Neuron (in vitro differentiated cells): ENCODE measurements around the gene CX3CL1.
"Not testable (repeated sequence)": the region's sequence is repeated elsewhere in the genome, so short reads cannot be mapped to it uniquely, and the experiment has no call there.

Source experiments
- H2AFZ ChIP-seq: one replicate; pipeline ENCODE4 v1.6.1; 2013; ENCODE audit warnings: low read depth, mild to moderate bottlenecking, inconsistent platforms, low read length, moderate library complexity
- H3K27me3 ChIP-seq: one replicate; pipeline ENCODE4 v1.6.1; 2013; ENCODE audit warnings: low read length; ENCODE audit not compliant: insufficient read depth
- H3K36me3 ChIP-seq: one replicate; pipeline ENCODE4 v1.6.1; 2013; ENCODE audit warnings: low read length; ENCODE audit not compliant: insufficient read depth
- H3K4me1 ChIP-seq: one replicate; pipeline ENCODE4 v1.6.1; 2013; ENCODE audit warnings: low read length; ENCODE audit not compliant: insufficient read depth
- H3K4me3 ChIP-seq: 2 replicates; pipeline ENCODE4 v1.5.1; 2013; ENCODE audit warnings: mild to moderate bottlenecking, low read length, moderate library complexity
- H3K9me3 ChIP-seq: one replicate; pipeline ENCODE4 v1.6.1; 2013; ENCODE audit warnings: low read length

Gene CX3CL1

GRCh38 chr16:57390636-57391295 is 18.5 kb downstream of the CX3CL1 start:
- Histone ChIP-seq H3K4me3 (no peak overlapping the region), H3K27me3 (no peaks in the 10 kb centered on the region), H3K9me3 (no peaks in the 10 kb centered on the region), H3K36me3 (no peaks in the 10 kb centered on the region), H2AFZ (no peak overlapping the region), H3K4me1 (no peaks in the 10 kb centered on the region)

GRCh38 chr16:57391300-57391699 is 19.0 kb downstream of the CX3CL1 start:
- Histone ChIP-seq H3K4me1 (no peaks in the 10 kb centered on the region), H3K9me3 (no peaks in the 10 kb centered on the region), H3K36me3 (no peaks in the 10 kb centered on the region), H3K4me3 (no peak overlapping the region), H3K27me3 (no peaks in the 10 kb centered on the region), H2AFZ (no peak overlapping the region)

- H3K9me3 ChIP-seq: no peaks in the 10 kb centered on the region
- no peak overlapping the region for H3K4me3 ChIP-seq
- no peaks in the 10 kb centered on the region for H3K36me3 ChIP-seq
- H3K4me1 ChIP-seq: no peaks in the 10 kb centered on the region
- H3K27me3 ChIP-seq: no peaks in the 10 kb centered on the region
- H2AFZ ChIP-seq: no peak overlapping the region
Measured at GRCh38 chr16:57391708-57392107, 19.4 kb downstream of the CX3CL1 start.

DNA sequence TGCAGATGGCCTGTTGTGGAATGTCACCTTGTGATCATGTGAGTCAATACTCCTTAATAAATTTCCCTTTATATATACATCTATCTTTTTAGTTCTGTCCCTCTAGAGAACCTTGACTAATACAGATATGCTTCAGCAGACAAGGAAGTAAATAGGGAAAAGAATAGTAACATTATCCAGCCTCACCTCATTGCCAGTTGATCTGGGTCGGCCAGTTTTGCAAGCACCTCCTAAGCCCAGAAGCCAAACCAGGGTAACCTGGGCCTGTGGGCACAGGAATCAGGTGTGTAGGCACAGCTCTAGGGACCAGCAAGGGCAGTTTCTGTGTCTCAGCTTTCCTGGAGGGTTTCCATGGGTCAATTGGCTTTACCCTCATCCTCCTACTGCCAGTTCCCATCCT is 20.4 kb downstream of the CX3CL1 start:
- no peaks in the 10 kb centered on the region for H3K9me3 ChIP-seq
- H3K4me3 ChIP-seq: no peak overlapping the region
- no peaks in the 10 kb centered on the region for H3K36me3 ChIP-seq
- H3K27me3 ChIP-seq: no peaks in the 10 kb centered on the region
- no peaks in the 10 kb centered on the region for H3K4me1 ChIP-seq
- no peak overlapping the region for H2AFZ ChIP-seq

DNA sequence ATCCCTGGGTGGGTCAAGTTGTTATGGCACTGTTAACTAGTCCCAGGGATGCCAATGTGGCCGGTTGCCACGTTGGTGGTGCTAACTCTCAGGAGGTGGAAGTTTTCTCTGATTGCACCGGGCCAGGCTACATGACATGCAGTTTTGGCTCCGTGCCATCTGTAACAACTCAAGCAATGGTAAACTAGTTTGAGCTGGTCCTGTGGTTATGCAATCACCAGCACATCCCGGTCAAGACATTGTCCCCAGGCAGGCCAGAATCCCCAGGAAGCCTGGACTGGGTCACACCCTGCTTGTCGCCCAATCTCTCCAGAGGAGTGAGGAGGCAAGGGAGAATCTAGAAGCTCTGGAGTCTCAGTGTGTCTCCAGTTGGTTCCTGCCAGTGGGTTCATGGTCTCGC is 22.2 kb downstream of the CX3CL1 start:
- Histone ChIP-seq H3K36me3 (no peaks in the 10 kb centered on the region), H3K27me3 (no peaks in the 10 kb centered on the region), H3K4me1 (no peaks in the 10 kb centered on the region), H3K9me3 (no peaks in the 10 kb centered on the region), H3K4me3 (no peak overlapping the region), H2AFZ (no peak overlapping the region)

DNA sequence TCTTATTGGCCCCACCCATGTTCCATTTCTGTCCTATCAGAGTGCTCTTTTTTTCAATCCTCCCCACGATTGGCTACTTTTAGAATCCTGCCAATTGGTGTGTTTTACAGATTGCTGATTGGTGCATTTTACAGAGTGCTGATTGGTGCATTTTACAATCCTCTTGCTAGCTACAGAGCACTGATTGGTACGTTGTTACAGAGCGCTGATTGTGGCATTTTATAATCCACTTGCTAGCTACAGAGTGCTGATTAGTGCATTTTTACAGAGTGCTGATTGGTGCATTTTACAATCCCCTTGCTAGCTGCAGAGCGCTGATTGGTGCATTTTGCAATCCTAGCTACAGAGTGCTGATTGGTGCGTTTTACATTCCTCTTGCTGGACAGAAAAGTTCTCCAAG is 22.7 kb downstream of the CX3CL1 start:
- Histone ChIP-seq H3K36me3 (no peaks in the 10 kb centered on the region), H2AFZ (no peak overlapping the region), H3K9me3 (no peaks in the 10 kb centered on the region), H3K4me1 (no peaks in the 10 kb centered on the region), H3K4me3 (no peak overlapping the region), H3K27me3 (no peaks in the 10 kb centered on the region)

DNA sequence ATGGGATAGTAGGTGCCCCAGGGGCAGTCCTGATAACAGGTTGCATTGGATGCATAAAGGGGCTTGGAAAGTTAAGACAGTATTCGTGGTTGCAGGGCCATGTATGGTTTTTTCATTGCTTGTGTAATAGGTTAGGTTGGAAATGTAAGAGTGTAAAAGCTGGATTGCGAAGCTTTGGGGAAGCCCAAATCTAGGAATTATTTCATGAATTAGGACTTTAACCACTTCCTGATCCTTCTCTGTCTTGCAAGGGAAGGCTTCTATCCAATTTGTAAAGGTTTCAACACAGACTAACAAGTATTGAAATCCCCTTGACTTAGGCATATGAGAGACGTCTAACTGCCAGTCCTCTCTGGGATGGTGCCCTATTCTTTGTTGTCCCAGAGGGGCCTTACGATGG is 24.5 kb downstream of the CX3CL1 start:
- Histone ChIP-seq H2AFZ (no peak overlapping the region), H3K4me1 (no peaks in the 10 kb centered on the region), H3K36me3 (no peaks in the 10 kb centered on the region), H3K4me3 (no peak overlapping the region), H3K9me3 (no peaks in the 10 kb centered on the region), H3K27me3 (no peaks in the 10 kb centered on the region)

DNA sequence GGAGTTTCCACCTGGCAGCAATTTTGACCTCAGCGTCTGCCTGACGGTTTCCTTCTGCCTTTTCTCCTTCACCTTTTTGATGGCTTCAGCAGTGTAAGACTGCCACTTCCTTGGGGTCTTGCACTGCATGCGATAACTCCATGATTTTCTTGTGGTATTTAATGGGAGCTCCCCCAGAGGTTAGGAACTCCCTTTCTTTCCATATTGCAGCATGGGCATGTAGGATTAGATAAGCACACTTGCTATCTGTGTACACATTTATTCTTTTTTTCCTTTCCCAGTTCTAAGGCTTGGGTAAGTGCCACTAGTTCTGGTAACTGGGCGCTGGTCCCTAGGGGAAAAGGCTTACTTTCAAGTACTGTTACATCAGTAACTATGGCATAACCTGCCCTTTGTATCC is 25.2 kb downstream of the CX3CL1 start:
- not testable (repeated sequence) for H3K36me3 ChIP-seq, H3K27me3 ChIP-seq, H2AFZ ChIP-seq, H3K4me1 ChIP-seq, H3K9me3 ChIP-seq, H3K4me3 ChIP-seq

DNA sequence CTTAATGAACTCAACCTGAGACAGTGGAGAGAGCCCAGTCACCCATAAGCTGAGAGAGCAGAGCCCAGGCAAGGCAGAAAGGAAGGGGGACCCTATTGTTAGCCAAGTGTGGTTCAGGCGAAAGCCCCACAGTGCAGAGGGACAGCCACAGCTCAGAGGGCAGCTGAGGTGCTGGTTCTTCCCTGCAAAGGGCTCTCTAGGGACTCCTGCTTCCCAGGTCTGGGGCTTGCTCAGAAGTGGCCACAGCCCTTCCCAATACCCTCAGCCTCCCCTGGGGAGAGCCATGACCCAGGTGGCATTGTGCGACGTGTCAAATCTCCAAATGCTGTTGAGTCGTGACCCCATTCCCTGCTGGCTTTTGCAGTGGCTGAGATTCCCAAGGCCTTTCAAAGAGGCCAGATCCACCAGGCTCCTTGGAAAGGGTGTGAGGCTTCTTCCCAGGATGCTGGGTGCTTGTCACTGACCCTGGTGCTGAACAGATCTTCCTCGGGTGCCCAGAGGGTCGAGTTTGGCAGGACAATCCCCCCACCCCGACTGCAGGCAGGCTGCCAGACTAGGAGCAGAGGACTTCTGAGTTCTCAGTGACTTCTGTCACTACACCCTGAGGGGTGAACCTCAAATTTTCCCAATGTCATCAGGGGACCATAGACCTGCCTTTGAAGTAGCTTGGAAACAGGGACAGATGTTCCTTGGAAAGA is 29.8 kb downstream of the CX3CL1 start:
- Histone ChIP-seq H3K27me3 (peaks cover 4% of the 10 kb centered on the region), H3K9me3 (no peaks in the 10 kb centered on the region), H3K36me3 (no peaks in the 10 kb centered on the region), H3K4me3 (no peak overlapping the region), H2AFZ (no peak overlapping the region), H3K4me1 (no peaks in the 10 kb centered on the region)

DNA sequence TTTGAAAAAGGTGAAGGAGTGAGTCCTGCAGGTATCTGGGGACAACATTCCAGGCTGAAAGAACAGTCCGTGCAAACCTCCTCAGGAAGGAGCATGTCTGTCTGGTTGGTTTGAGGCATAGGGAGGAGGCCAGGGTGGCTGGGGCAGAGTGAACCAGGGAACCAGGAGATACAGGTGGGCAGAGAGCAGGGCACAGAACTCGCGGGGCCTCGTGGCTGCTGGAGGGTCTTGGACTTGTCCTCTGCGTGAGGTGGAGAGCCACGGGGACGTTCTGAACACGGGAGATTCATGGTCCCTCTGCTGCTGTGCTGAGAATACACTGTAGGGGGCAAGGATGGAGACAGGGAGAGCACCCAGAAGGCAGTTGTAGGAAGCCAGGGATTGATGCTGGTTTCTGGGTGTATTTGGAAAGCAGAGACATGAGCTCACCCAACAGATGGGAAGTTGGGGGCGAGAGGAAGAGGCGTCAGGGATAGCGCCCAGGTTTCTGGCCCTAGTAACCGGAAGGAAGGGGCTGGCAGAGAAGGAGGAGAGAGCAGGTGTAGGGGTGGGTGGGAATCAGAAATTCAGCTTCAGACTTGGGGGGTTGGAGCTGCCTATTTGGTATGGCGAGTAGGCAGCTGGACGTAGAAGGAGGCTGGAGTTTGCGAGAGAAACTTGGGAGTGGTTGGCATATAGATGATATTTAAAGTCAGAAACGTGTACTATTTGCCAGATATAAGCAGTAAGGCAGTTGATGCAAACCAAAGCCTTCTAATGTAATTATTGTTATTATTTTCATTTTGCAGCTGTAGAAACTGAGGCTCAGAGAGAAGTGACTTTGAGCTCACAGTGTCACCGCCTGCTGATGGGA is 31.9 kb downstream of the CX3CL1 start, which contains the start of gene CCL17:
Gene CCL17 (plus strand): TSS at position 803 of the 853 bp plus-strand sequence. CDS start 9,166 bp downstream, outside the sequence.
- H3K4me3 ChIP-seq: no peak within 1 kb of the TSS
- no peak within 1 kb of the TSS for H2AFZ ChIP-seq

DNA sequence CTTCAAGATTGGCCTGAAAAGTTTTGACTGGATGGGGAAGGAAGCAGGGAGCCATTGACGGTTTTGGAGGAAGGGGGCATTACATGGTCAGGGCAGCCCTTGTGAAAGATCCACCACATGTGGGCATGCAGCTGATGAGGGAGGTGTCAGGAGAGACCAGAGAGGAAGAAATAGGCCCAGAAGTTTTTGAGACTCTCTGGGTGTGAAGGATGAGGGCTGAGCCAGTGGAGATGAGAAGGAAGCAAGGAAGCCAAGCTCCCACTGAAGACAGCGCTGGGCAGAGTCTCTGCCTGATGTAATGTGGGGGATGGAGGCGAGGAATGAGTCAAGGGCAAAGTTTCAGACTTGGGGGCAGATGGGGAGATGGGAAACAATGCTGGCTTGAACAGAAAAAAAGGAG is 32.8 kb downstream of the CX3CL1 start:
- Histone ChIP-seq H3K9me3 (no peaks in the 10 kb centered on the region), H3K36me3 (no peaks in the 10 kb centered on the region), H3K4me1 (no peaks in the 10 kb centered on the region), H3K27me3 (peaks cover 4% of the 10 kb centered on the region), H3K4me3 (no peak overlapping the region), H2AFZ (no peak overlapping the region)

More for the DNA sequence above, 31.9 kb downstream of the CX3CL1 start, which contains the start of gene CCL17:
- Histone ChIP-seq H3K36me3 (no peaks in the 10 kb centered on the region), H3K9me3 (no peaks in the 10 kb centered on the region), H3K4me1 (no peaks in the 10 kb centered on the region), H3K27me3 (peaks cover 4% of the 10 kb centered on the region)

DNA sequence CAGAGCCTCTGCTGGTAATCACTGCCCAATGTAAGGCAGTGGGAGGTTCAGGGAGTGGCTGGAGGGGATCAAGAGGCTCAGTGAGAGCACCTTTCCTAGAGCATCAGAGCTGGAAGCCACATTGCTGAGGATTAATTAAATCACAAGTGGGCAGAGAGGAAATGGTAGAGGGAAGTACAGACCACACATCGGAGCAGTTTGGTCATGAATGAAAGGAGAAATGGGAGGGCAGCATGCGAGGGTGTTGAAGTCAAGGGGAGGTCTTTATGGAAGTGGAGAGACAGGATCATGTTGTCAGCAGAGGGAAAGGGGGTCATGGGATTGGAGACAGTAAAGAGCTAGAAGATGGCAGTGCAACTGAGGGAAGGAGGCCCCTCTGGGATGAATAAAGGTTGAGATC is 34.6 kb downstream of the CX3CL1 start:
- H3K27me3 ChIP-seq: peaks cover 10% of the 10 kb centered on the region
- H3K36me3 ChIP-seq: no peaks in the 10 kb centered on the region
- no peaks in the 10 kb centered on the region for H3K9me3 ChIP-seq
- no peak overlapping the region for H3K4me3 ChIP-seq
- H3K4me1 ChIP-seq: no peaks in the 10 kb centered on the region
- no peak overlapping the region for H2AFZ ChIP-seq
